SK-N-DZ (cell line): Measurements from ENCODE around the gene PRM2.
A peak's percentile ranks its signal among the peaks of the same experiment; 100 is the strongest.
"Not testable (repeated sequence)": the region's sequence is repeated elsewhere in the genome, so short reads cannot be mapped to it uniquely, and the experiment has no call there.

Experiments
- DNase-seq: peaks from one replicate; pipeline ENCODE4 v3.0.0-alpha.2; 2015; ENCODE audit warnings: low spot score

Gene PRM2

GRCh38 chr16:11289696-11290095 lies 13.4 kb upstream of the PRM2 start:
- DNase-seq = not testable (repeated sequence)

GRCh38 chr16:11289202-11289601 lies 12.9 kb upstream of the PRM2 start:
- DNase-seq = no peak

GRCh38 chr16:11285842-11286241 lies 9.6 kb upstream of the PRM2 start:
- DNase-seq = no peak

GRCh38 chr16:11283820-11284248 lies 7.6 kb upstream of the PRM2 start:
- no peak for DNase-seq

GRCh38 chr16:11280616-11281522 lies 4.6 kb upstream of the PRM2 start, which contains the start of gene PRM1:
TSS of gene PRM1 (minus strand) at chr16:11281330. CDS start at chr16:11281238, 92 bp downstream.
- peak; percentile 43 for DNase-seq

- DNase-seq = no peak
Observed at GRCh38 chr16:11278681-11279628, 2.7 kb upstream of the PRM2 start.

- DNase-seq = no peak
Observed at GRCh38 chr16:11277607-11278337, 1.5 kb upstream of the PRM2 start.

GRCh38 chr16:11276896-11277593 lies 765 bp upstream of the PRM2 start:
- no peak for DNase-seq

GRCh38 chr16:11274964-11275363 lies 1.3 kb downstream of the PRM2 start:
- no peak for DNase-seq

- DNase-seq = no peak
Observed at GRCh38 chr16:11273721-11274324, 2.5 kb downstream of the PRM2 start.

GRCh38 chr16:11272921-11273720 lies 3.2 kb downstream of the PRM2 start, which contains the start of gene PRM3:
TSS of gene PRM3 (minus strand) at chr16:11273629. CDS start at chr16:11273595, 34 bp downstream.
- no peak for DNase-seq

- no peak for DNase-seq
Observed at GRCh38 chr16:11272484-11272883, 3.8 kb downstream of the PRM2 start.

- no peak for DNase-seq
Observed at GRCh38 chr16:11271610-11272009, 4.7 kb downstream of the PRM2 start.

GRCh38 chr16:11270602-11271162 lies 5.6 kb downstream of the PRM2 start:
- DNase-seq = no peak

GRCh38 chr16:11268921-11269375 lies 7.3 kb downstream of the PRM2 start, which contains the start of gene TNP2:
TSS of gene TNP2 (minus strand) at chr16:11269325. CDS start at chr16:11269262, 63 bp downstream.
- no peak for DNase-seq

GRCh38 chr16:11265124-11265523 lies 11.2 kb downstream of the PRM2 start:
- DNase-seq = no peak

- no peak for DNase-seq
Observed at GRCh38 chr16:11264155-11264832, 12.0 kb downstream of the PRM2 start.

GRCh38 chr16:11263737-11264136 lies 12.5 kb downstream of the PRM2 start:
- DNase-seq = no peak
